ENCODE measurements around the gene CUBN.

Gene CUBN

DNA sequence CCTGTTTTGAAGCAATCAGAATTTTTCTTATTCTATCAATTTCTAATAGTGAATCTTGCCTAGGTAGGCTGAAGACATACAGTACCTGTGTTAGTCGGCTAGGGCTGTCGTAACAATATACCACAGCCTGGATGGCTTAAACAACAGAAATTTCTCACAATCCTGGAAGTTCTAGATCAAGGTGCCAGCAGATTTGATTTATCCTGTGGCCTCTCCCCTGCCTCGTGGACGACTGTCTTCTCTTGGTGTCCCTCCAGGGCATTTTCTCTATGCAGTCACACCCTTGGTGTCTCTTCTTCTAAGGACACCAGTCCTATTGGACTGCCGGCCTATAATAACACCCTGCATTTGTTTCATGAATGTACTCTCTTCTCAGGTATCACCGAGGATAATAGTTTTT is 310.6 kb downstream of the CUBN start:
- Mint-ChIP-seq H3K9me3 (peaks cover 21 to 22% of the 10 kb centered on the region in 2 donors), H3K4me3 (no peak overlapping the region), H3K27me3 (peaks cover 10% of the 10 kb centered on the region), H3K27ac (no peak overlapping the region), H3K4me1 (peaks cover 39% of the 10 kb centered on the region)
- no peak for ATAC-seq
- no peak for DNase-seq

DNA sequence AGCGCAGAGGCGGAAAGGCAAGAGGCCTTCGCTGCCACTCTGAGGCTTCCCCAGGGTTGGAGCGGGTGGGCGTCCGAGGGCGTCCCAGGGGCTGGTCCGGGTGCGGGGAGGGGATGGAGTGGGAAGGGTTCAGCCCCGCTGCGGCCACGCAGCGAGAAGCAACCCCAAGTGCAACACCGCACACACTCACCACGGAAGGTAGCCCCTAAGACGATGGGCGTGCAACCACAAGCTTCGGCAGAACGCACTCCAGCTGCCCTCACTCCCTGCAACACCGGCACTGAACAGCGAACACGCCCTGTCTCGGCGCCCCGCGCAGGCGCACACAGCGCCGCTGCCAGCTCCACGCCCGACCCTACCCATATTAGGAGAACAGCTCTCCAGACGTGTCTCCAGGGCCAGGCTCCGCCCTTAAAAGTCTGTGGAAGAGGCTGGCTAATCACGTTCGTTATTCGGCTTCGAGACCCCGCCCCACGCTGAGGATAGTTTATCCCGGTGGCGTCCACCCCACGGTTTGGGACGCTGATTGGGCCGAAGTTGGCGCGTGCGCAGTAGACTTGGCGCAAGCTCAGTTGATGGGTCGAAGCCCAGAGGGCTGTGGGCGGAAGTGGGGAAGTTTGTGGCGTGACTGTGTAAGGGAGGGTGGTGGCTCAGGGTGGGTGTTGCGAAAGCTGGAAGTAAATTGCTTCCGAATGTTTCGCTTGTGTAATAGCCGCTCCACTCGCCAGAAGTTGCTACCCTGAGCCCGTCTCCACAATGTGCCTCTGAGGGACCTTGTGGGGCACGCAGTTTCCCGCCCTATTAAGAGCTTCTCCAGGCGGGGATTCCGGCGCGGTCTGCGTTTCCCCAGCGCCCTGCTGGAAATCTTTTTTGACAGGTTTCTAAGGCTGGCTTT is 312.2 kb downstream of the CUBN start, which contains the start of gene RSU1:
TSS of gene RSU1 (minus strand) at position 300 of the 895 bp plus-strand sequence. CDS start 343 bp downstream, outside the sequence.
- Mint-ChIP-seq H3K4me1 (peaks cover 45% of the 10 kb centered on the region), H3K4me3 (peak within 1 kb of the TSS; percentile 84 to 91), H3K27me3 (peaks cover 10% of the 10 kb centered on the region), H3K27ac (peak within 1 kb of the TSS; percentile 94 to 98), H3K9me3 (peaks cover 9 to 14% of the 10 kb centered on the region in 2 donors)
- peak; percentile 99 to 100 for DNase-seq
- peak; percentile 96 for ATAC-seq

DNA sequence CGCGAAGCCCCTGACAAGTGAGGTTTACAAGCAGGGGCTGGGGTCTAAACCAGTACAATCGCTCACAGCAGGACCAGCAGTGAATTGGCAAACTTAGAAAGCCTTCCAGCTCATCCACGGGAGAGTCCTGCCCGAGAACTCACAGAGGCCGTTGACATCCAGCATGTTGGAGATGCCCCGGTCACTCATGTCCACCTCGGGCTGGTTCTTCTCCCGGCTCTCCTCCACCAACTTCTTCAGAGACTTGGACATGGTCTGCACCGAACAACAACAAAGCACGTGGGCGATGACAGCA is 312.8 kb downstream of the CUBN start:
- Mint-ChIP-seq H3K4me1 (peaks cover 49% of the 10 kb centered on the region), H3K27me3 (peaks cover 10% of the 10 kb centered on the region), H3K4me3 (peak overlapping the region; percentile 84 to 91), H3K27ac (peak overlapping the region; percentile 94 to 98), H3K9me3 (peaks cover 3 to 8% of the 10 kb centered on the region in 2 donors)
- no peak for DNase-seq
- ATAC-seq = no peak

DNA sequence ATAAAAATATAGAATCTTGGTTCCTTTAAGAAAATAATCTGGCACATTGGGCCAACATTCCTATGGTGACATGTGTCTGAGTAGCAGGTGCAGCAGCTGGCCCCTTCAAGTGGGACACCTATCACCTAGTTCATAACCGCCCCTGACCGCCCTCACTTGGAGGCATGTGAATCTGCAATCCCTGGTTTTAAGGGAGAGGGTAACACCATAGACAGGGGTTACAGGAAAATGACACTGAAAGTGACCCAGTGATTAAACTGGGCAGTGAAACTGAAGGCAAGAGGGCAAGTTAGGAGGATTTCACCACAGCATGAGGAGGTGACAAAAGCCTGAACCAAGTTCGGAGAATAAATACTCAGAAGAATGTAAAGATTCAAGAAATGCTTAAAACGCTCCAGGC is 313.4 kb downstream of the CUBN start:
- ATAC-seq = no peak
- Mint-ChIP-seq H3K4me3 (peak overlapping the region; percentile 84 to 91), H3K9me3 (peaks cover 0 to 4% of the 10 kb centered on the region in 2 donors), H3K4me1 (peaks cover 55% of the 10 kb centered on the region), H3K27me3 (peaks cover 10% of the 10 kb centered on the region), H3K27ac (peak overlapping the region; percentile 94)
- DNase-seq = no peak

DNA sequence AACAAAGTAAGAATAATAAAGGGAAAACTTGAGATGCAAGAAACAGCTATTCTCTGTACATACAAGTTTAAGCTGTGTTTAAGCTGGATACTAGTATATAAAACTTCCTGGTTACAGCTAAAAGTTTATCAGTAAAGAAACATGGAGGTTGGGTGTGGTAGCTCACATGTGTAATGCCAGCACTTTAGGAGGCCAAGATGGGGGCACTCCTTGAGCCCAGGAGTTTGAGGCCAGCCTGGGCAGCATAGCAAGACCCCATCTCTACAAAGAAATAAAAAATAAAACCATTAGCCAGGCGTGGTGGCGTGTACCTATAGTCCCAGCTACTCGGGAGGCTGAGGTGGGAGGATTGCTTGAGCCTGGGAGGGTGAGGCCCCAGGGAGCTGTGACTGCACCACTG is 315.6 kb downstream of the CUBN start:
- Mint-ChIP-seq H3K27me3 (no peaks in the 10 kb centered on the region), H3K9me3 (no peaks in the 10 kb centered on the region), H3K27ac (no peak overlapping the region), H3K4me1 (peaks cover 49% of the 10 kb centered on the region), H3K4me3 (no peak overlapping the region)
- DNase-seq (no peak), ATAC-seq (no peak)

DNA sequence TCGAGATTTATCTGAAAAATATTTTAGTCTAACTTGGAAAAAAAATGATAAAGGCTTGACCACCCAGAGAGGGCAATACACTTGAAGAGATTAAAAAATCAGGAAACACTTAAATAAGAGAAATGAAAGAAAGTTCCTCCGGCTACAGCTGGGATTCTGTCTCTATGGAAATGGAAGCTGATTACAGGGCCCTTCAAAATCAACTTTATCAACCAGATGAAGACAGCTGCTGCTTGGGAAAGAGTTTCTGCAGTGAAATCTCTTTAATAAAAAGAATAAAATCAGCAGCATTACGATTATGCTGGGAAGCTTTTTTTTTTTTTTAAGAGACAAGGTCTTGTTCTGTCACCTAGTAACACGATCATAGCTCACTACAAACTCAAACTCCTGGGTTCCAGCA is 316.9 kb downstream of the CUBN start:
- ATAC-seq (no peak), DNase-seq (no peak)
- Mint-ChIP-seq H3K9me3 (no peaks in the 10 kb centered on the region), H3K27ac (no peak overlapping the region), H3K4me3 (no peak overlapping the region), H3K27me3 (no peaks in the 10 kb centered on the region), H3K4me1 (peaks cover 46% of the 10 kb centered on the region)

DNA sequence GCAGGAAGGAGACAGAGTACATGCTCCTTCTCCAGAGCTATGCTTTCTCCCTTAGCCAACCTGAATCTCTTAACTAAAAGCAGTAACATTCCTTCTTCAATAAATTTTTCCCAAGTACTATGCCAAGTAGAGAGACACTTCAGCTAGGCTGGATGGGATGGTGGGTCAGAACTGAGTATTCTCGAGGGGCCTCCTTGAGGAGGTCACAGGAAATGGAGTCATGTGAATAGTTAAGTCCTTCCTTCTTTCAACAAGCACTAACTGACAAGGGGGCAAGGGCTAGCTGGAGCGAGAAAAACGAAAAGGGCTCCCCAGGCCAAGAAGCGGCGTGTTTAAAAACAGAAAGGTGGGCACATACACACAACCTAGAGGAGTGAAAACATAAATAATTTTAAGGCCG is 317.8 kb downstream of the CUBN start:
- Mint-ChIP-seq H3K27me3 (no peaks in the 10 kb centered on the region), H3K4me1 (peaks cover 46% of the 10 kb centered on the region), H3K27ac (no peak overlapping the region), H3K4me3 (no peak overlapping the region), H3K9me3 (no peaks in the 10 kb centered on the region)
- ATAC-seq = no peak
- no peak for DNase-seq

DNA sequence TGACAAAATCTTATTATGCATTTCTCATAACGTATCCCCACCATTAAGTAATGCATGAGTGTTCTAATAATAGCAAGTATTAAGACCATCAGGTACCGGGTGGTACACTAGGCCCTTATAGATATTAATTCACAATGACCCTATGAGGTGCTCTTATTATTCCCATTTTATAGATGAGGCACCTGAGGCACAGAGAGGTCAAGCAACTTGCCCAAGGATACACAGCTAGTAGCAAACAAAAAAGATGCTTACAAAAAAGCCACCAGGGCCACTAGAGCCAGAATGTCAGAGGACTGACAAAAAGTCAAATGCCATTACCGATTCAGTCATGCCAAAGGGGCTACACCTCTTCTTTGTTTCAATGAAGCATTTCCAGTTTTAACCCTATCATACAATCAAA is 318.3 kb downstream of the CUBN start:
- no peak overlapping the region for H3K4me3 Mint-ChIP-seq
- ATAC-seq (no peak), DNase-seq (no peak)
- H3K27me3 Mint-ChIP-seq = no peaks in the 10 kb centered on the region
- no peak overlapping the region for H3K27ac Mint-ChIP-seq
- H3K9me3 Mint-ChIP-seq = no peaks in the 10 kb centered on the region
- H3K4me1 Mint-ChIP-seq = peaks cover 43% of the 10 kb centered on the region

DNA sequence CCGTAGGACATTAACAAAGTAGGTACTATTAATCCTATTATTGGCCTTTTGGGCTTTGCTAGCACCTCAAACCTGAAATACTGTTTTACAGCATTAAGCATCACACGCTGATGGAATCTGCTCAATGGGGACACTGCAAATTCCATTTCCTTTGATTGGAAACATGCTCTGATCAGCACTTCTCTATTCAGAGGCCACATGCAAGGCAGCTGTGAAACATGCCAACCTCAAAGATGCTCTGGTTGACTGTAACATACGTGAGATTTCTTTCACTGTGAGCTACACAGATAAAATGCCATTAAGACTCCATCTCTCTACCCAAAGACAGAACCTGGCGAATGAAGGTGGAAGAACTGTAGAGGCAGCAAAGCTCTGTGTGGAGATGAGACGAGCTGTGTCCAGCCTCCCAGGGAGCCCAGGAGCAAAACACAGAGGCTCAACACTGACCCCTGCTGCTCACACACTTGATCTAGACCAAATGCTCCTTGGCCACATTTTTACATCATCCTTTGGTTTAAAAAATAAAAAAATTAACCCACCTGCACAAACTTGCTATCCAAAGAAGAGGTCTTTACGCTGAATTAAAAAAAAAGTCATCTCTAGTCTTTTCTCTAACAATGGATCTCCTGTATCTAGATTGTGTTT is 320.4 kb downstream of the CUBN start:
- H3K27ac Mint-ChIP-seq = no peak overlapping the region
- peaks cover 23% of the 10 kb centered on the region for H3K4me1 Mint-ChIP-seq
- H3K4me3 Mint-ChIP-seq = no peak overlapping the region
- peaks cover 0 to 5% of the 10 kb centered on the region in 2 donors for H3K9me3 Mint-ChIP-seq
- H3K27me3 Mint-ChIP-seq = no peaks in the 10 kb centered on the region
- DNase-seq (peak; percentile 49 to 64), ATAC-seq (peak; percentile 92)

DNA sequence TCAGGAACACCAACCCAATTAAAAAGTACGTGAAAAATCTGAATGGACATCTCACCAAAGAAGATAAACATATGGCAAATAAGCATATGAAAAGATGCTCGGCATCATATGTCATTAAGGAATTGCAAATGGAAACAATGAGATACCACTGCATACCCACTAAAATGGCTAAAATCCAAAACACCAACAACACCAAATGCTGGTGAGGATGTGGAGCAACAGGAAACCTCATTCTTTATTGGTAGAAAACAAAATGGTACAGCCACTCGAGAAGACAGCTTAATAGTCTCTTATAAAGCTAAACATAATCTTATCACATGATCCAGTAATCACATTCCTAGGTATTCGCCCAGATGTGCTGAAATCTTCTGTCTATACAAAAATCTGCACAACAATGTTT is 325.5 kb downstream of the CUBN start:
- Mint-ChIP-seq H3K9me3 (peaks cover 0 to 5% of the 10 kb centered on the region in 2 donors), H3K4me3 (no peak overlapping the region), H3K4me1 (peaks cover 33% of the 10 kb centered on the region), H3K27ac (no peak overlapping the region), H3K27me3 (no peaks in the 10 kb centered on the region)
- no peak for ATAC-seq
- DNase-seq = no peak

DNA sequence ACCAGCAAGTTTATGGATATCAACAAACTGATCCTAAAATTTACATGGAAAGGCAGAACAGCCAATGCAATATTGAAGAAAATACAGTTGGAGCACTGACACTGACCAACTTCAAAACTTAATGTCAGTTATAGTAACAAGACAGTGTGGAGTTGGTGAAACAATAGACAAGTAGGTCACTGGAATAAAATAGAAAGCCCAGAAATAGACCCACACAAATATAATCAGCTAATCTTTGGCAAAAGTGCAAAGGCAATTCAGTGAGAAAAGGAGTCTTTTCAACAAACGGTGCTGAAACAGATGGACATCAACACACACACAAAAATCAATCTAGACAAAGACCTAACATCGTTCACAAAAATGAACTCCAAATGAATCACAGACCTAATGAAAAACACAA is 326.1 kb downstream of the CUBN start:
- no peaks in the 10 kb centered on the region for H3K27me3 Mint-ChIP-seq
- H3K4me3 Mint-ChIP-seq = no peak overlapping the region
- peaks cover 0 to 5% of the 10 kb centered on the region in 2 donors for H3K9me3 Mint-ChIP-seq
- peaks cover 35% of the 10 kb centered on the region for H3K4me1 Mint-ChIP-seq
- ATAC-seq (no peak), DNase-seq (no peak)
- H3K27ac Mint-ChIP-seq = no peak overlapping the region

DNA sequence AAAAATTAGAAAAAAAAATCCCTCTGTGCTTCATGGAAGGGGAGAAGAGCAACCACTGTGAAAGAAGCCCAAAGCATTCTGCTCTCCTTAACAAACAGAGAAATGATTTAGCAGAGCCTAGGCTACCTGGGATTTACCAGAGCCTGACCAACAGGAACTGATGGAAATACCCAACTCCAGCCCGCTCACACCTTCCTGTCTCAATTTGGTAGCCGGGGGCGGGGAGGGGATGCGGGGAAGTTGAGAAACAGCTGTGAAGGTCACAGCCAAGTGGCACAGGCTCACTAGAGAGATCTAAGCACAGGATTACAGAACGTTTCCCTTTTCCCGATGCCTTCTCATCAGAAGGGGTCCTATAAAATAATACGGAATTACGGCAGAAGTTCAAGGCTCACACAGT is 330.0 kb downstream of the CUBN start:
- H3K4me3 Mint-ChIP-seq = peak overlapping the region in 1 of 2 donors; percentile 57
- ATAC-seq (peak; percentile 66), DNase-seq (peak in 1 of 2 donors; percentile 29)
- H3K4me1 Mint-ChIP-seq = peaks cover 44% of the 10 kb centered on the region
- H3K27me3 Mint-ChIP-seq = no peaks in the 10 kb centered on the region
- H3K9me3 Mint-ChIP-seq = peaks cover 0 to 3% of the 10 kb centered on the region in 2 donors
- H3K27ac Mint-ChIP-seq = peak overlapping the region in 1 of 2 donors; percentile 43

DNA sequence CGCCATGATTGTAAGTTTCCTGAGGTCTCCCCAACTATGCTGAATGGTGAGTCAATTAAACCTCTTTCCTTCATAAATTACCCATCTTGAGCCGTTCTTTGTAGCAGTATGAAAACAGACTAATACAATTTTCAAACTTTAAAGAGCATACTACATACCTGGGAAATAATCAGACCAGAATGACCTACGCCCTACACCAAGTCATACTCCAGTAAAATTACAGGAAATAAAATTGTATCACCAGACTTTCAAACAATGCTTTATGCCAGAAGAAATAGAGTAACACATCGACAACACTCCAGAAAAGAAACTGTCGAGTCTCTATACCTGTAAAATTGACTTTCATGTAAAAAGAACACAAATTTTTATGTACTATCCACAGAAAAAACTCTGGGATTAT is 331.0 kb downstream of the CUBN start:
- no peaks in the 10 kb centered on the region for H3K27me3 Mint-ChIP-seq
- peaks cover 0 to under 1% of the 10 kb centered on the region in 2 donors for H3K9me3 Mint-ChIP-seq
- no peak overlapping the region for H3K4me3 Mint-ChIP-seq
- DNase-seq (no peak), ATAC-seq (no peak)
- H3K27ac Mint-ChIP-seq = no peak overlapping the region
- H3K4me1 Mint-ChIP-seq = peaks cover 44% of the 10 kb centered on the region

DNA sequence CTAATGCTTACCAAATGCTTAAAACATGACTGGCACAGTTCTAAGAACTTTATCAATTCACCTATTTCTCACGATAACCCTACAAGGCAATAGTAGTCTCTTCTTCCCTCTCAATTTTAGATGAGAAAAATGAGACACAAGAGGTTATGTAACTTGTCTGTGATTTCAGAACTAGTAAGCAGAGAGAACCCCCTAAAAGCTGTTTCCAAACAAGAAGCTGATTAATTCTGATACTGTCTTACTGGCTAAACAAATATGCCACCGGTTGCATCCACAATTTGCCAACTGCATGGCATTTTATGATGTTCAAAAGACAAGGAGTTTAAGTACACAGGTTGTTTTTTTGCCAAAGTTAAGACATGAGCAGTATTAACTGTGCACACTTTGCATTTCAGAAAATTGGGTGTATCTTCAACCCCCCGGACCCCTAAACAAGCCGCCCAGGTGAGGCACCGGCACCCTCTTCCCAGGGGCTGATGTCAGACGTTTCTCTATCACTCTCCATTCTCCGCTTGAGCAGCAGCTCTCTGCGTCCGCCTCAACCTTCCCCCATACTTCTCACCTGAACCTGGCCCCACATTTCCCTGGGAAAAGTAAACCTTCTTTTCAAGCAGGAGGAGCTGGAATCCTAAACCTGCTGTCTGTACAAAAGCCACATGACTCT is 334.1 kb downstream of the CUBN start:
- no peak overlapping the region for H3K27ac Mint-ChIP-seq
- peaks cover 0 to 8% of the 10 kb centered on the region in 2 donors for H3K9me3 Mint-ChIP-seq
- no peak for ATAC-seq
- no peak for DNase-seq
- H3K4me1 Mint-ChIP-seq = peaks cover 35% of the 10 kb centered on the region
- H3K27me3 Mint-ChIP-seq = no peaks in the 10 kb centered on the region
- no peak overlapping the region for H3K4me3 Mint-ChIP-seq

DNA sequence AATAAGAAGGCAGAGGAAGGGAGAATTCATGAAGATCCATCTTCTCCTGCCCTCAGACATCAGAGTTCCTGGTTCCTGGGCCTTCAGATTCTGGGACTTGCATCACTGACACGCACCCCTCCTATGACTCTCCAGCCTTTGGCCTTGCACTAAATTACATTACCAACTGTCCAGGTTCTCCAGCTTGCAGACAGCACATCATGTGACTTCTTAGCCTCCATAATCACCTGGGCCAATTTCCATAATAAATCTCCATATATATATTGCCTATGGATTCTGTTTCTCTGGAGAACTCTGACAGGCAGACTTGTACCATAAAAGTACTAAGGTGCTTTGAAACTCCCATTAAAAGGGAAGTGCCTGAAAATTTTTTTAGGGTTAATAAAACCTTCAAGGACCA is 335.6 kb downstream of the CUBN start:
- no peak for ATAC-seq
- Mint-ChIP-seq H3K27ac (no peak overlapping the region), H3K27me3 (no peaks in the 10 kb centered on the region), H3K4me1 (peaks cover 35% of the 10 kb centered on the region), H3K4me3 (no peak overlapping the region), H3K9me3 (peaks cover 0 to 14% of the 10 kb centered on the region in 2 donors)
- DNase-seq = no peak

DNA sequence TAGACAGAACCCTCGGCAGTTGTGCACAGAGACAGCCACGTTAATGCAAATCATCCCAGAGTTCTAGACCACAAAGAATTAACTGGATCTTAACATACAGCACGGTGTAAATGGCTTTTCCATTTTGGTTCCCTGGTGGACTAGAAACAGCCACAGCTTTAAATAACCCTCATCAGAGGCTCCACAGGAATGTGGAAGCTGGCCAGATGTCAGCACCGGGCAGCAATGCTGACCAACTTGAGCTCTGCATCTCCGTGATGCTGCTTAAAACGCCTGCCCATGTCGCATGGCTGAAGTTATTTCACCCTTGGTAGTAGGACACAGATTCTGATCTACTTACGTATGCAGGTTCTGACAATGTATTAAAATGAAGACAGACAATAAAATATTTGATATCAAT is 336.9 kb downstream of the CUBN start:
- ATAC-seq (no peak), DNase-seq (no peak)
- Mint-ChIP-seq H3K4me1 (peaks cover 39% of the 10 kb centered on the region), H3K27ac (no peak overlapping the region), H3K27me3 (no peaks in the 10 kb centered on the region), H3K4me3 (no peak overlapping the region), H3K9me3 (peaks cover 0 to 14% of the 10 kb centered on the region in 2 donors)

All from stimulated activated naive CD8-positive, alpha-beta T cell treated with anti-CD3 and anti-CD28 coated beads, Interleukin-15, amount 100 ng/mL, for 72 hours (primary cell).